OCI-LY7 (cell line): Measurements from ENCODE around the gene COPB2. TPM values are rescaled to one million over a fixed set of nuclear protein-coding genes. Genes with fewer than 3 reads are reported as not detected.
A peak's percentile ranks its signal among the peaks of the same experiment; 100 is the strongest.

ENCODE experiments used
- Bru-seq: library from RNA; stranded (reverse); fragments of 400-500 nt; gene quantifications from one replicate; lab custom pipeline; 2021; lab: Mats Ljungman, UMichigan
- BruChase-seq, 2 experiments: library from RNA; stranded (reverse); fragments of 400-500 nt; gene quantifications; one replicate each; lab custom pipeline; 2021; lab: Mats Ljungman, UMichigan
- BruUV-seq: library from RNA; stranded (reverse); fragments of 400-500 nt; replicated peaks from 2 replicates; lab custom pipeline; 2021; lab: Mats Ljungman, UMichigan
- CTCF ChIA-PET: fragments of 300-600 bp; sonication (Branson Sonifier 250); formaldehyde crosslinking; loops from one replicate; lab custom pipeline; 2022; ENCODE audit warnings: antibody characterized with exemption; ENCODE audit not compliant: unreplicated experiment; lab: Charles Lee
- POLR2A ChIA-PET: fragments of 300-600 bp; sonication (Branson Sonifier 250); formaldehyde crosslinking; loops from one replicate; lab custom pipeline; 2022; ENCODE audit warnings: antibody characterized with exemption; lab: Charles Lee
- DNase-seq: peaks from one replicate; pipeline ENCODE4 v3.0.0-alpha.2; 2015; ENCODE audit warnings: low spot score
- H2AFZ ChIP-seq: fragments of 200-600 bp; sonication (generic), shearing (Covaris generic); 2 replicates; pipeline ENCODE4 v1.6.1; 2014; ENCODE audit warnings: mild to moderate bottlenecking, antibody characterized with exemption, low read length, moderate library complexity
- H3K27ac ChIP-seq: fragments of 200-600 bp; sonication (generic); 2 replicates; pipeline ENCODE4 v1.5.1; 2014; ENCODE audit warnings: mixed run types, low read depth, mild to moderate bottlenecking, moderate library complexity, low read length, inconsistent platforms; ENCODE audit not compliant: poor library complexity, severe bottlenecking
- H3K36me3 ChIP-seq: fragments of 200-600 bp; sonication (generic); 2 replicates; pipeline ENCODE4 v1.6.1; 2014; ENCODE audit warnings: mild to moderate bottlenecking, antibody characterized with exemption, low read length, moderate library complexity, mixed read lengths; ENCODE audit not compliant: insufficient read depth
- H3K4me1 ChIP-seq: fragments of 200-600 bp; sonication (generic); 2 replicates; pipeline ENCODE4 v1.5.1; 2014; ENCODE audit warnings: mild to moderate bottlenecking, low read length; ENCODE audit not compliant: insufficient read depth, poor library complexity, severe bottlenecking
- H3K4me2 ChIP-seq: fragments of 200-600 bp; sonication (generic); 2 replicates; pipeline ENCODE4 v1.6.1; 2014; ENCODE audit warnings: mild to moderate bottlenecking, low read length
- H3K4me3 ChIP-seq: fragments of 200-600 bp; sonication (generic); 2 replicates; pipeline ENCODE4 v1.5.1; 2014; ENCODE audit warnings: mild to moderate bottlenecking, low read depth, low read length; ENCODE audit not compliant: poor library complexity, severe bottlenecking
- H3K79me2 ChIP-seq: fragments of 200-600 bp; sonication (generic); 2 replicates; pipeline ENCODE4 v1.6.1; 2016; ENCODE audit warnings: low read depth, mild to moderate bottlenecking, low read length, moderate library complexity, mixed read lengths; ENCODE audit not compliant: insufficient read depth
- H3K9me2 ChIP-seq: fragments of 200-600 bp; sonication (generic); 2 replicates; pipeline ENCODE4 v1.6.1; 2016; ENCODE audit warnings: mild to moderate bottlenecking, low read length, mixed read lengths; ENCODE audit not compliant: insufficient read depth
- H3K9me3 ChIP-seq: fragments of 200-600 bp; sonication (generic); 2 replicates; pipeline ENCODE4 v1.6.1; 2014; ENCODE audit warnings: mild to moderate bottlenecking, mixed run types, low read length, mixed read lengths
- H4K20me1 ChIP-seq: fragments of 200-600 bp; sonication (generic); 2 replicates; pipeline ENCODE4 v1.6.1; 2014; ENCODE audit warnings: mild to moderate bottlenecking, antibody characterized with exemption, low read length, moderate library complexity, mixed read lengths; ENCODE audit not compliant: insufficient read depth
- CTCF ChIP-seq: fragments of 200-600 bp; sonication (generic); conservative IDR thresholded peaks from 2 replicates; pipeline ENCODE4 v1.5.1; 2014; ENCODE audit warnings: mild to moderate bottlenecking, antibody characterized with exemption, low read length, moderate library complexity, mixed read lengths
- EZH2phosphoT487 ChIP-seq: fragments of 200-600 bp; sonication (generic); IDR thresholded peaks from 2 replicates; pipeline ENCODE4 v1.6.1; 2018; ENCODE audit warnings: low read depth, borderline replicate concordance, mild to moderate bottlenecking, mixed run types, antibody characterized with exemption, low read length, moderate library complexity, mixed read lengths
- intact Hi-C: fragments of 100-400 bp; cut with micrococcal nuclease; formaldehyde crosslinking; loops from one replicate; pipeline ENCODE4 v1.10.0; 2022; ENCODE audit not compliant: unreplicated experiment
- long read RNA-seq: library from polyadenylated mRNA; stranded (forward); transcript quantifications from one replicate; pipeline ENCODE4 v2.0.0, GENCODE V29; 2022
- total RNA-seq, 2 experiments: library from RNA; depleted of rRNA in 1 of 2; stranded (reverse); fragments of >200 nt in 1 of 2; shearing (Covaris generic) in 1 of 2; gene quantifications; 2 replicates each; pipeline ENCODE4 v1.2.3, GENCODE V29; 2014 to 2022

COPB2 gene
- total RNA-seq (2014; rRNA removed; shearing (Covaris generic)) (67.9 and 73.1 TPM in 2 replicates), total RNA-seq (2022) (105 and 106 TPM in 2 replicates), Bru-seq, nascent RNA (percentile 81 among the genes with signal in this experiment), BruChase-seq, experiment 1, labeled RNA remaining after a 6-hour chase (percentile 90 among the genes with signal in this experiment), BruChase-seq, experiment 2, labeled RNA remaining after a 2-hour chase (percentile 86 among the genes with signal in this experiment)
- long read RNA-seq, transcript COPB2-204 (2 exons, 3,524 nt): minor isoform, 7 of 376 reads
- long read RNA-seq, transcript COPB2-201 (22 exons, 3,360 nt): major isoform, 270 of 376 reads
- long read RNA-seq, partial matches to known transcripts: 15 of 376 reads
- long read RNA-seq, other reads (novel, unspliced or antisense): 80 of 376 reads

GRCh38 chr3:139389552-139390368 is at the start of gene COPB2:
COPB2 (minus strand) TSS chr3:139389647; CDS start chr3:139389550, 97 bp downstream.
- Histone ChIP-seq H3K4me3 (peak within 1 kb of the TSS; percentile 98), H4K20me1 (peaks cover 9% of the 10 kb centered on the region; the same call in 1 of the 2 replicates), H3K79me2 (peaks cover 49% of the 10 kb centered on the region), H3K36me3 (no peaks in the 10 kb centered on the region), H3K27ac (peak within 1 kb of the TSS; percentile 52), H3K4me1 (peaks cover 25% of the 10 kb centered on the region), H2AFZ (peak within 1 kb of the TSS; percentile 77), H3K9me3 (no peaks in the 10 kb centered on the region), H3K4me2 (peak within 1 kb of the TSS; percentile 99), H3K9me2 (no peaks in the 10 kb centered on the region)
- peak; percentile 98 for DNase-seq
- ChIA-PET CTCF (no interaction called here), POLR2A (interaction anchor here (0.7 to 2.2 kb wide), 11 partner anchors 11 to 1152 kb away, joined by 3 to 10 read pairs (median 4); partner anchors contain the start of gene MRPS22)
- TSS peak; percentile 87 for BruUV-seq
- TF ChIP-seq CTCF (no peak), EZH2phosphoT487 (no peak)
- intact Hi-C loops: loop anchor here (2.0 kb wide), 1 partner anchor 45 kb away; the partner anchor contains the start of gene MRPS22

- ChIA-PET POLR2A (interaction anchor here (0.6 kb wide), 1 partner anchor 673 kb away, joined by 4 read pairs; no protein-coding TSS in a partner anchor), CTCF (interaction anchor here (0.6 kb wide), 1 partner anchor 689 kb away, joined by 4 read pairs; no protein-coding TSS in a partner anchor)
- Histone ChIP-seq H3K27ac (no peak overlapping the region), H3K9me3 (no peaks in the 10 kb centered on the region), H3K9me2 (no peaks in the 10 kb centered on the region), H3K4me2 (no peak overlapping the region), H3K79me2 (no peaks in the 10 kb centered on the region), H4K20me1 (no peaks in the 10 kb centered on the region), H3K36me3 (no peaks in the 10 kb centered on the region), H3K4me3 (no peak overlapping the region), H3K4me1 (no peaks in the 10 kb centered on the region), H2AFZ (no peak overlapping the region)
- no peak for TF ChIP-seq CTCF
- no peak for TF ChIP-seq EZH2phosphoT487
- intact Hi-C loops: no loop called here
- DNase-seq: no peak
- no TSS peak for BruUV-seq
These were observed 45.4 kb upstream of the COPB2 start for GRCh38 chr3:139434764-139435307.
